Vagina (tissue), 2 donors: ENCODE measurements around the gene OMD.

Experiments used
- POLR2A ChIP-seq, 2 donors: fragments of 450-650 bp; IDR thresholded peaks; one replicate each; pipeline ENCODE4 v1.6.1; 2017; ENCODE audit warnings: antibody characterized with exemption in 2 of 2, mild to moderate bottlenecking in 2 of 2, moderate library complexity in 2 of 2
- POLR2AphosphoS5 ChIP-seq, 2 donors: sonication (generic); formaldehyde crosslinking; IDR thresholded peaks; one replicate each; pipeline ENCODE4 v1.9.0; 2017; ENCODE audit warnings: antibody characterized with exemption in 2 of 2, mild to moderate bottlenecking in 2 of 2, low read depth in 1 of 2; ENCODE audit not compliant: insufficient read depth in 1 of 2
- TF ChIP-seq, protein P1 (sequence below), 3 experiments: fragments of 450-650 bp in 2 of 3; fragments of 200-600 bp in 1 of 3; sonication (generic) in 1 of 3; IDR thresholded peaks; one replicate each; pipeline ENCODE4 v1.5.1; 2017 to 2019; ENCODE audit warnings: antibody characterized with exemption in 3 of 3, mild to moderate bottlenecking in 2 of 3, moderate library complexity in 2 of 3

DNA sequence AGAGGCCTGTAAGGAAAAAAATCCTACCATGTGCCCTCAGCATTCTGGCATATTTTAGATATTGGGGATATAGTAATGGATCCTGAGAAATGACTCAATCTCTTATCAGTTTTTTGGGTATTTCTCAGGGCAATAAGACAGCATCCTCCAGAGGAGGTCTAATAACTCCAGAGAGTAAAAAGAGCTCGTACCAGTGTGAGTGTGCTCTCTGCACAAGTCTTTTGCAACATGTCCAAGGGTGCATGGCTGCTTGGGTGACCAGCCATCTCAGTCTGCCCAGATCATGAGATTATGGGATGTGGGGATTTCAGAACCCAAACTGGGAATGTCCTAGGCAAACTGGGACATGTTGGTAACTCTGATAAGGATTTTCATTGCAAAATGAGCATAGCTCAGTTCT lies 42.8 kb upstream of the OMD start:
- TF ChIP-seq POLR2A (IDR thresholded peaks at IDR 0.05) (no peak), POLR2AphosphoS5 (IDR thresholded peaks at IDR 0.05; ENCODE audit: insufficient read depth in 1 of 2, low read depth in 1 of 2) (no peak)
- TF ChIP-seq, protein P1, sequence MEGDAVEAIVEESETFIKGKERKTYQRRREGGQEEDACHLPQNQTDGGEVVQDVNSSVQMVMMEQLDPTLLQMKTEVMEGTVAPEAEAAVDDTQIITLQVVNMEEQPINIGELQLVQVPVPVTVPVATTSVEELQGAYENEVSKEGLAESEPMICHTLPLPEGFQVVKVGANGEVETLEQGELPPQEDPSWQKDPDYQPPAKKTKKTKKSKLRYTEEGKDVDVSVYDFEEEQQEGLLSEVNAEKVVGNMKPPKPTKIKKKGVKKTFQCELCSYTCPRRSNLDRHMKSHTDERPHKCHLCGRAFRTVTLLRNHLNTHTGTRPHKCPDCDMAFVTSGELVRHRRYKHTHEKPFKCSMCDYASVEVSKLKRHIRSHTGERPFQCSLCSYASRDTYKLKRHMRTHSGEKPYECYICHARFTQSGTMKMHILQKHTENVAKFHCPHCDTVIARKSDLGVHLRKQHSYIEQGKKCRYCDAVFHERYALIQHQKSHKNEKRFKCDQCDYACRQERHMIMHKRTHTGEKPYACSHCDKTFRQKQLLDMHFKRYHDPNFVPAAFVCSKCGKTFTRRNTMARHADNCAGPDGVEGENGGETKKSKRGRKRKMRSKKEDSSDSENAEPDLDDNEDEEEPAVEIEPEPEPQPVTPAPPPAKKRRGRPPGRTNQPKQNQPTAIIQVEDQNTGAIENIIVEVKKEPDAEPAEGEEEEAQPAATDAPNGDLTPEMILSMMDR (IDR thresholded peaks at IDR 0.05) = no peak
